OCI-M2 (cell line): ENCODE results near the gene LMAN1L.
"Not testable (repeated sequence)": the region's sequence is repeated elsewhere in the genome, so short reads cannot be mapped to it uniquely, and the experiment has no call there.

Experiments
- DNase-seq: peaks from one replicate; lab custom pipeline; 2025; ENCODE audit not compliant: unreplicated experiment; lab: John Stamatoyannopoulos, UW

LMAN1L gene

GRCh38 chr15:74782259-74783071 is 30.2 kb upstream of the LMAN1L start:
- DNase-seq, result no peak

GRCh38 chr15:74783072-74783807 is 29.4 kb upstream of the LMAN1L start:
- no peak for DNase-seq

GRCh38 chr15:74783808-74784175 is 28.8 kb upstream of the LMAN1L start:
- DNase-seq, result no peak

- no peak for DNase-seq
Measured at GRCh38 chr15:74784426-74785193, 28.0 kb upstream of the LMAN1L start.

- DNase-seq, result no peak
Measured at GRCh38 chr15:74785194-74786032, 27.2 kb upstream of the LMAN1L start.

- not testable (repeated sequence) for DNase-seq
Measured at GRCh38 chr15:74786081-74786480, 26.6 kb upstream of the LMAN1L start.

GRCh38 chr15:74786551-74787165 is 26.0 kb upstream of the LMAN1L start:
- DNase-seq, result no peak

- no peak for DNase-seq
Measured at GRCh38 chr15:74787251-74788041, 25.2 kb upstream of the LMAN1L start.

- DNase-seq, result no peak
Measured at GRCh38 chr15:74788042-74788682, 24.5 kb upstream of the LMAN1L start.

- DNase-seq, result no peak
Measured at GRCh38 chr15:74788683-74789151, 23.9 kb upstream of the LMAN1L start.

GRCh38 chr15:74789171-74789631 is 23.4 kb upstream of the LMAN1L start:
- no peak for DNase-seq

GRCh38 chr15:74789741-74790079 is 22.9 kb upstream of the LMAN1L start:
- no peak for DNase-seq

- DNase-seq, result no peak
Measured at GRCh38 chr15:74790080-74790916, 22.3 kb upstream of the LMAN1L start.

GRCh38 chr15:74791007-74791406 is 21.6 kb upstream of the LMAN1L start:
- no peak for DNase-seq

- no peak for DNase-seq
Measured at GRCh38 chr15:74791667-74792066, 21.0 kb upstream of the LMAN1L start.

GRCh38 chr15:74792227-74793016 is 20.2 kb upstream of the LMAN1L start:
- no peak for DNase-seq
